Spinal cord (tissue), 10 donors: Measurements from ENCODE around the gene SEPTIN14. TPM values are rescaled to one million over a fixed set of nuclear protein-coding genes. Genes with fewer than 3 reads are reported as not detected.
"Not testable (repeated sequence)": the region's sequence is repeated elsewhere in the genome, so short reads cannot be mapped to it uniquely, and the experiment has no call there.

Source experiments
- DNase-seq, 6 donors: peaks; one replicate each; pipeline versions ENCODE4 v3.0.0 to v3.0.0-alpha.2; 2013 to 2015; ENCODE audit warnings: low spot score in 6 of 6, low read depth in 4 of 6
- H3K27ac ChIP-seq: one replicate; pipeline ENCODE4 v1.5.1; 2013; ENCODE audit warnings: low read depth, low read length, control low read depth
- H3K27me3 ChIP-seq: one replicate; pipeline ENCODE4 v1.6.1; 2013; ENCODE audit warnings: low read length; ENCODE audit not compliant: control insufficient read depth, insufficient read depth
- H3K36me3 ChIP-seq: one replicate; pipeline ENCODE4 v1.6.1; 2013; ENCODE audit warnings: low read length; ENCODE audit not compliant: control insufficient read depth, insufficient read depth
- H3K4me1 ChIP-seq: one replicate; pipeline ENCODE4 v1.6.1; 2013; ENCODE audit warnings: low read length; ENCODE audit not compliant: control insufficient read depth, insufficient read depth
- H3K4me3 ChIP-seq: one replicate; pipeline ENCODE4 v1.5.1; 2013; ENCODE audit warnings: low read depth, low read length, control low read depth
- H3K9me3 ChIP-seq: one replicate; pipeline ENCODE4 v1.6.1; 2013; ENCODE audit warnings: low read length; ENCODE audit not compliant: control insufficient read depth, insufficient read depth
- WGBS: methylation state at CpG from one replicate; pipeline ENCODE4 v1.1.5; 2013; ENCODE audit warnings: missing lambda C conversion rate; ENCODE audit not compliant: insufficient coverage; 5-methylcytosine and 5-hydroxymethylcytosine counted together
- polyA plus RNA-seq, 2 donors: library from polyadenylated mRNA; unstranded; fragments of 120-200 nt; gene quantifications; one replicate each; pipeline ENCODE4 v1.2.1, GENCODE V29; 2013; ENCODE audit not compliant: insufficient read length in 2 of 2
- total RNA-seq, 2 donors: library from RNA; depleted of rRNA in 1 of 2; stranded (reverse); fragments of 120-200 nt in 1 of 2; fragments of >200 nt in 1 of 2; gene quantifications; one replicate each; pipeline versions ENCODE4 v1.2.3 to v1.2.4, GENCODE V29; 2013 to 2014
- donor health status: healthy.

The SEPTIN14 gene
- total and polyA plus RNA-seq, 4 donors = 0.38 to 0.47 TPM; not detected in 2

DNA sequence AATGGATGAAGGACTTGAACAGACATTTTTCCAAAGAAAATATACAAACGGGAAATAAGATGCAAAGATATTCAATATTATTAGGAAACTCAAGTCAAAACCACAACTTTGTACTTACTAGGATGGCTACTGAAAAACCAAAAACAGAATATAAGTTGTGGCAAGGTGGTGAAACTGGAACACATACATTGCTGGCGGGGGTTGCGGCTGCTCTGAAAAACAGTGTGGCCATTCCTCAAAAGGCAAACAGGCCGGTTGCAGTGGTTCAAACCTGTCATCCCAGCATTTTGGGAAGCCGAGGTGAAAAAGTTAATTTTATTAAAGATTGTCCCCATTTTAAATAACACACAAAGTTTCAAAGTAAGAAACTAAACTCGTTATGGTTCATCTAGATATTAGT is 14.8 kb upstream of the SEPTIN14 start:
- Histone ChIP-seq H3K27ac (no peak overlapping the region), H3K4me1 (no peaks in the 10 kb centered on the region), H3K36me3 (no peaks in the 10 kb centered on the region), H3K27me3 (no peaks in the 10 kb centered on the region), H3K4me3 (no peak overlapping the region), H3K9me3 (no peaks in the 10 kb centered on the region)
- no CpG with 5 or more reads among the region's 6 CpGs for WGBS
- DNase-seq = no peak

DNA sequence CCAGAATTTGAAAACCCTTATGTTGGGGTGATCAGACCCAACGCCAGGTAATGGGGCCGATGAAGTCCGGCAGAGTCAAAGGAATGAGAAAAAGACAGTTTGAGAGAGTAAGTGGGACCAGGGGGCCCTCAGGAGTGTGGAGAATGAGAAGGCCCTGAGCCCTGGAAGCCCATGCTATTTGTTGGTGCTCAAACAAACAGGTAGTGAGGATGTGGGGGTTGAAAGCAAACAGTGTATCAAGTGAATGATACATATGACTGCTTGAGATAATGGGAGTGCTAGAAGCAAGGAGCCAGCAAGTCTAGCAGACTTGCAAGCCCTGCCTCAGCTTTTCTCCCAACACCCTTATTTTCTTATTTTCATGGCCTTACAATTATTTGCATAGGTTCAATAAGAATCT is 11.2 kb upstream of the SEPTIN14 start:
- H3K27me3 ChIP-seq = no peaks in the 10 kb centered on the region
- DNase-seq = no peak
- no peak overlapping the region for H3K27ac ChIP-seq
- 97% methylated on average over 3 of the region's 3 CpGs for WGBS
- H3K4me1 ChIP-seq = no peaks in the 10 kb centered on the region
- no peaks in the 10 kb centered on the region for H3K9me3 ChIP-seq
- H3K4me3 ChIP-seq = no peak overlapping the region
- no peaks in the 10 kb centered on the region for H3K36me3 ChIP-seq

DNA sequence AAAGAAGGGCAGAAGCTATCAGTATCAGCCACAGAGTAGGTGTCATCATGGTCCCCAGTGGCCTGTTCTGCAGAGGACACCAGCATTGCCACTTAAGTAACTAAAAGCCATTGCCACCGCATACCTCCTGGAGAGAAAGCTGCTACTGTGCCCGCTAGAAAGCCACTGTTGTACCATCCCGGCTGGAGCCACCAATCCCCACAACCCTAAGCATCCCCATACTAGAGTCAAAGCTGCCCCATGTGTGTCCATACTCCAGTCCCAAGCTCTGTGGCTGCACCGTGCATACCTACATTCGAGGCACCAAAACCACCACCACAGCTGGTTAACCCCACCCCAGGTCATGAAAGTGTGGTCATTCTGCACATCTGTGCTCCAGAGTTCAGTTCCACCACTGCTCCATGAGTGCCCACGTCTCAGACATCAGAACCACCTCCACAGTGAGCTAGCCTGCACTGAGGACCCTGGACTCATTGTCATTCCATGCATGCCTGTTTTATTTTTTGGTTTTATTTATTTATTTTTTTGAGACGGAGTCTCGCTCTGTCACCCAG is 9.5 kb upstream of the SEPTIN14 start:
- Histone ChIP-seq H3K27me3 (no peaks in the 10 kb centered on the region), H3K27ac (no peak overlapping the region), H3K9me3 (no peaks in the 10 kb centered on the region), H3K36me3 (no peaks in the 10 kb centered on the region), H3K4me1 (no peaks in the 10 kb centered on the region), H3K4me3 (no peak overlapping the region)
- DNase-seq = no peak
- 93% methylated on average over 7 of the region's 8 CpGs for WGBS

DNA sequence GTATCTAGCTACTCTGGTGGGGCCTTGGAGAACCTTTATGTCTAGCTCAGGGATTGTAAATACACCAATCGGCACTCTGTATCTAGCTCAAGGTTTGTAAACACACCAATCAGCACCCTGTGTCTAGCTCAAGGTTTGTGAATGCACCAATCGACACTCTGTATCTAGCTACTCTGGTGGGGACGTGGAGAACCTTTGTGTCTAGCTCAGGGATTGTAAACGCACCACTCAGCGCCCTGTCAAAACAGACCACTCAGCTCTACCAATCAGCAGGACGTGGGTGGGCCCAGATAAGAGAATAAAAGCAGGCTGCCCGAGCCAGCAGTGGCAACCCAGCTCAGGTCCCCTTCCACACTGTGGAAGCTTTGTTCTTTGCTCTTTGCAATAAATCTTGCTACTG is 6.4 kb upstream of the SEPTIN14 start:
- H3K27ac ChIP-seq, H3K36me3 ChIP-seq, DNase-seq, H3K4me1 ChIP-seq, H3K4me3 ChIP-seq, H3K9me3 ChIP-seq, H3K27me3 ChIP-seq: not testable (repeated sequence)
- whole genome bisulfite sequencing = 73% methylated on average over 4 of the region's 7 CpGs

DNA sequence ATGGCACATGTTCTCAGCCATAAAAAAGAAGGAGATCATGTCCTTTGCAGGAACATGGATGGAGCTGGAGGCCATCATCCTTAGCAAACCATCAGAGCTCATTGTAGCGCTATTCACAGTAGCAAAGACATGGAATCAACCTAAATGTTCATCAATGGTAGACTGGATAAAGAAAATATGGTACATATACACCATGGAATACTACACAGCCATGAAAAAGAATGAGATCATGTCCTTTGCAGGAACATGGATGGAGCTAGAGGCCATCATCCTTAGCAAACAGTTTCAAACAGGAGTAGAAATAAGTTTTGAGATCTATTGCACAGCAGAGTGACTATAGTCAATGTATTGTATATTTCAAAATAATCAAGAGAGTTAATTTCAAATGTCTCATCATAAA is 17.4 kb downstream of the SEPTIN14 start:
- H3K36me3 ChIP-seq, H3K4me1 ChIP-seq: not testable (repeated sequence)
- no CpG with 5 or more reads among the region's 1 CpG for WGBS

GRCh38 chr7:55838595-55838994 is 24.0 kb downstream of the SEPTIN14 start:
- H3K4me3 ChIP-seq = no peak overlapping the region
- H3K36me3 ChIP-seq = no peaks in the 10 kb centered on the region
- H3K27me3 ChIP-seq = no peaks in the 10 kb centered on the region
- H3K4me1 ChIP-seq = no peaks in the 10 kb centered on the region
- peaks cover 2% of the 10 kb centered on the region for H3K9me3 ChIP-seq
- DNase-seq = no peak
- no peak overlapping the region for H3K27ac ChIP-seq
- 90% methylated on average over 2 of the region's 4 CpGs for WGBS

More for the DNA sequence above, 17.4 kb downstream of the SEPTIN14 start:
- H3K4me3 ChIP-seq, H3K27ac ChIP-seq, H3K9me3 ChIP-seq, H3K27me3 ChIP-seq, DNase-seq: not testable (repeated sequence)

GRCh38 chr7:55827577-55827976 is 35.0 kb downstream of the SEPTIN14 start:
- no peak for DNase-seq
- H3K4me1 ChIP-seq = no peaks in the 10 kb centered on the region
- H3K4me3 ChIP-seq = no peak overlapping the region
- peaks cover 8% of the 10 kb centered on the region for H3K9me3 ChIP-seq
- H3K27me3 ChIP-seq = no peaks in the 10 kb centered on the region
- no peak overlapping the region for H3K27ac ChIP-seq
- WGBS = 60% methylated on average over 1 of the region's 1 CpG
- H3K36me3 ChIP-seq = no peaks in the 10 kb centered on the region

- no peak for DNase-seq
- WGBS = no CpG with 5 or more reads among the region's 2 CpGs
- Histone ChIP-seq H3K4me3 (no peak overlapping the region), H3K4me1 (no peaks in the 10 kb centered on the region), H3K36me3 (no peaks in the 10 kb centered on the region), H3K9me3 (peaks cover 7% of the 10 kb centered on the region), H3K27ac (no peak overlapping the region), H3K27me3 (no peaks in the 10 kb centered on the region)
These were observed 43.9 kb downstream of the SEPTIN14 start for GRCh38 chr7:55818686-55819085.

- H3K4me3 ChIP-seq, H3K27me3 ChIP-seq, DNase-seq, H3K27ac ChIP-seq, H3K9me3 ChIP-seq, H3K4me1 ChIP-seq, H3K36me3 ChIP-seq: not testable (repeated sequence)
- WGBS = 80% methylated on average over 1 of the region's 1 CpG
These were observed 65.3 kb downstream of the SEPTIN14 start for GRCh38 chr7:55797260-55797659.

- Histone ChIP-seq H3K9me3 (no peaks in the 10 kb centered on the region), H3K27ac (no peak overlapping the region), H3K36me3 (no peaks in the 10 kb centered on the region), H3K4me3 (no peak overlapping the region), H3K4me1 (no peaks in the 10 kb centered on the region), H3K27me3 (no peaks in the 10 kb centered on the region)
- no peak for DNase-seq
- 91% methylated on average over 7 of the region's 10 CpGs for WGBS
These were observed 68.0 kb downstream of the SEPTIN14 start for GRCh38 chr7:55794527-55794926.
